ENCODE results near the gene CST9. TPM values are rescaled to one million over a fixed set of nuclear protein-coding genes. Genes with fewer than 3 reads are reported as not detected.

The CST9 gene
- total and polyA plus RNA-seq, 2 donors (not counting 3 experiments of a cell fraction or from before 2014, with no cell fraction given) = not detected

- POLR2A ChIA-PET = no interaction called here
- CTCF ChIA-PET = no interaction called here
- intact Hi-C loops (cut with micrococcal nuclease) = no loop called here
Measured at GRCh38 chr20:23586735-23587525, 18.8 kb downstream of the CST9 start.

More at GRCh38 chr20:23586735-23587525, 18.8 kb downstream of the CST9 start:
- Histone ChIP-seq H3K9me1 (replicated peaks; ENCODE audit: control insufficient read depth, extremely low read depth, insufficient read depth, low read length) (no peaks in the 10 kb centered on the region), H3K4me2 (ENCODE audit: insufficient read depth, low read length) (no peak overlapping the region), H3K9me3 (replicated peaks; ENCODE audit: control insufficient read depth, insufficient read depth, low read length) (no peaks in the 10 kb centered on the region), H3K9ac (replicated peaks; ENCODE audit: extremely low read depth, insufficient read depth, low read length) (no peak overlapping the region), H3K27me3 (ENCODE audit: control insufficient read depth in 2 of 2, insufficient read depth in 2 of 2, low read length in 2 of 2) (no peaks in the 10 kb centered on the region), H3K27ac (ENCODE audit: insufficient read depth, low read depth, low read length) (no peak overlapping the region), H3K79me2 (ENCODE audit: control insufficient read depth, insufficient read depth, low read length) (no peaks in the 10 kb centered on the region), H4K20me1 (replicated peaks; ENCODE audit: control insufficient read depth, extremely low read depth, insufficient read depth, low read length) (no peaks in the 10 kb centered on the region), H3K4me1 (ENCODE audit: control insufficient read depth, extremely low read depth, insufficient read depth, low read length) (no peaks in the 10 kb centered on the region), H3K4me3 (replicated peaks in 1 of 3; ENCODE audit: insufficient read depth in 1 of 3, low read depth in 1 of 3, low read length in 3 of 3) (no peak overlapping the region), H3K36me3 (ENCODE audit: control insufficient read depth in 2 of 2, extremely low read depth in 1 of 2, insufficient read depth in 2 of 2, low read length in 2 of 2) (no peaks in the 10 kb centered on the region), H2AFZ (ENCODE audit: low read depth, low read length) (no peak overlapping the region)
- dilution Hi-C loops (cut with MboI; ENCODE audit: extremely low pct_ligation_motif_present, low sequenced_read_pairs) = no loop called here
- BruUV-seq (replicated peaks) = no TSS peak
- FAIRE-seq = no peak
- no peak for DNase-seq (ENCODE audit: low read depth, low spot score)
- TF ChIP-seq MYC (IDR thresholded peaks at IDR 0.05; ENCODE audit: low read depth, low read length) (no peak), POLR2AphosphoS5 (IDR thresholded peaks at IDR 0.05; ENCODE audit: insufficient read depth, low read depth, low read length) (no peak), CTCF (IDR thresholded peaks at IDR 0.05; ENCODE audit: extremely low read depth in 1 of 2, insufficient read depth in 1 of 2, low read depth in 1 of 2, low read length in 2 of 2) (no peak), JUN (IDR thresholded peaks at IDR 0.05; ENCODE audit: borderline replicate concordance, insufficient read depth, insufficient read length, low read depth) (no peak), EZH2 (IDR thresholded peaks at IDR 0.05; ENCODE audit: borderline replicate concordance, low read depth, low read length, severe bottlenecking) (no peak), MAX (IDR thresholded peaks at IDR 0.05; ENCODE audit: insufficient read depth, insufficient read length) (no peak), GATA2 (IDR thresholded peaks at IDR 0.05; ENCODE audit: insufficient read depth, insufficient read length, low read depth, low read length) (no peak), FOS (IDR thresholded peaks at IDR 0.05; ENCODE audit: borderline replicate concordance, insufficient read depth, low read length) (no peak), POLR2A (IDR thresholded peaks at IDR 0.05; ENCODE audit: low read depth, low read length) (no peak)

Measured in endothelial cell of umbilical vein (primary cell).